GM18499 (cell line): ENCODE results near the gene ASTN2.

Experiments
- ATAC-seq: cut with Tn5 transposase; IDR thresholded peaks from one replicate; pipeline ENCODE4 v1.9.1; 2021; ENCODE audit warnings: moderate number of reproducible peaks; ENCODE audit not compliant: insufficient read depth, unreplicated experiment

Gene ASTN2

GRCh38 chr9:116437411-116438370 lies 977.2 kb downstream of the ASTN2 start:
- no peak for ATAC-seq

GRCh38 chr9:116436121-116436520 lies 978.7 kb downstream of the ASTN2 start:
- no peak for ATAC-seq

- ATAC-seq = no peak
Observed at GRCh38 chr9:116435706-116436105, 979.2 kb downstream of the ASTN2 start.

GRCh38 chr9:116434314-116434713 lies 980.5 kb downstream of the ASTN2 start:
- no peak for ATAC-seq

- ATAC-seq = no peak
Observed at GRCh38 chr9:116432051-116432450, 982.8 kb downstream of the ASTN2 start.

- no peak for ATAC-seq
Observed at GRCh38 chr9:116430849-116431248, 984.0 kb downstream of the ASTN2 start.

- ATAC-seq = no peak
Observed at GRCh38 chr9:116425244-116425643, 989.6 kb downstream of the ASTN2 start.

GRCh38 chr9:116423149-116423548 lies 991.7 kb downstream of the ASTN2 start:
- no peak for ATAC-seq

GRCh38 chr9:116422119-116422979 lies 992.5 kb downstream of the ASTN2 start:
- no peak for ATAC-seq

GRCh38 chr9:116420993-116421538 lies 993.8 kb downstream of the ASTN2 start:
- no peak for ATAC-seq

GRCh38 chr9:116419181-116419580 lies 995.7 kb downstream of the ASTN2 start:
- no peak for ATAC-seq

GRCh38 chr9:116417464-116417863 lies 997.4 kb downstream of the ASTN2 start:
- no peak for ATAC-seq

- ATAC-seq = no peak
Observed at GRCh38 chr9:116416421-116416820, 998.4 kb downstream of the ASTN2 start.

- no peak for ATAC-seq
Observed at GRCh38 chr9:116414374-116414773, 1000.5 kb downstream of the ASTN2 start.

- no peak for ATAC-seq
Observed at GRCh38 chr9:116411506-116411905, 1003.4 kb downstream of the ASTN2 start.

- no peak for ATAC-seq
Observed at GRCh38 chr9:116409638-116410037, 1005.2 kb downstream of the ASTN2 start.

GRCh38 chr9:116409129-116409528 lies 1005.7 kb downstream of the ASTN2 start:
- ATAC-seq = no peak

GRCh38 chr9:116406469-116406868 lies 1008.4 kb downstream of the ASTN2 start:
- no peak for ATAC-seq

GRCh38 chr9:116405321-116405720 lies 1009.5 kb downstream of the ASTN2 start:
- ATAC-seq = no peak

- no peak for ATAC-seq
Observed at GRCh38 chr9:116404228-116404627, 1010.6 kb downstream of the ASTN2 start.

GRCh38 chr9:116403171-116403570 lies 1011.7 kb downstream of the ASTN2 start:
- ATAC-seq = no peak
